Measurements from ENCODE around the gene USP13. TPM values are rescaled to one million over a fixed set of nuclear protein-coding genes. Genes with fewer than 3 reads are reported as not detected.
"Not testable (repeated sequence)": the region's sequence is repeated elsewhere in the genome, so short reads cannot be mapped to it uniquely, and the experiment has no call there.

USP13 gene
- total RNA-seq, 6 experiments from 2014 or later = 17.1 to 25.0 (median 21.5) TPM

DNA sequence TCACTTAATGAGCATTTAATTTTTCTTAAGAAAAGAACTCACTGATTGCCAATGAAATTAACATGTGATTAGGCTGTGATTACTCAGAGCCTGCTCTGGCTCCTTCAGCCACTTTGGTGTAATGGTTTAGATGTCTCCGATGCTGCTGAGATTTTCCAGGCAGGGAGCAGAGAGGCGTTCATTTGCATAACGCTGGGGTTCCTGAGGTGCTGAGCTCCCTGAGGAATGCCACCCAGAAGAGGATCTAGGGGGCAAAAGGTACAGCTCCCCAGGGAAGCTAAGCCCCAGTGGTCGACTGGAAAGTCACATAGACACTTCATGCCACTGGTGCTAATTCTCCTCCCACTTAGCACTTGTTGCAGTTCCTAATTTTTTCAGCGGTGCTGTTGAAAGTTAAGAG, 119.5 kb downstream of the USP13 start:
- H3K36me3 Mint-ChIP-seq (ENCODE audit: low read depth) = peaks cover 30% of the 10 kb centered on the region
- H3K4me1 Mint-ChIP-seq (ENCODE audit: low read depth) = peaks cover 13% of the 10 kb centered on the region
- TF ChIP-seq, protein P1, sequence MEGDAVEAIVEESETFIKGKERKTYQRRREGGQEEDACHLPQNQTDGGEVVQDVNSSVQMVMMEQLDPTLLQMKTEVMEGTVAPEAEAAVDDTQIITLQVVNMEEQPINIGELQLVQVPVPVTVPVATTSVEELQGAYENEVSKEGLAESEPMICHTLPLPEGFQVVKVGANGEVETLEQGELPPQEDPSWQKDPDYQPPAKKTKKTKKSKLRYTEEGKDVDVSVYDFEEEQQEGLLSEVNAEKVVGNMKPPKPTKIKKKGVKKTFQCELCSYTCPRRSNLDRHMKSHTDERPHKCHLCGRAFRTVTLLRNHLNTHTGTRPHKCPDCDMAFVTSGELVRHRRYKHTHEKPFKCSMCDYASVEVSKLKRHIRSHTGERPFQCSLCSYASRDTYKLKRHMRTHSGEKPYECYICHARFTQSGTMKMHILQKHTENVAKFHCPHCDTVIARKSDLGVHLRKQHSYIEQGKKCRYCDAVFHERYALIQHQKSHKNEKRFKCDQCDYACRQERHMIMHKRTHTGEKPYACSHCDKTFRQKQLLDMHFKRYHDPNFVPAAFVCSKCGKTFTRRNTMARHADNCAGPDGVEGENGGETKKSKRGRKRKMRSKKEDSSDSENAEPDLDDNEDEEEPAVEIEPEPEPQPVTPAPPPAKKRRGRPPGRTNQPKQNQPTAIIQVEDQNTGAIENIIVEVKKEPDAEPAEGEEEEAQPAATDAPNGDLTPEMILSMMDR (IDR thresholded peaks at IDR 0.05) = no peak
- H3K27me3 Mint-ChIP-seq (ENCODE audit: insufficient read depth) = no peaks in the 10 kb centered on the region; the same call in 1 of the 2 replicates
- no peak for DNase-seq
- H3K9me3 Mint-ChIP-seq = peaks cover 9% of the 10 kb centered on the region; the same call in 1 of the 2 replicates
- no peak overlapping the region for H3K4me3 Mint-ChIP-seq
- no peak overlapping the region for H3K27ac Mint-ChIP-seq

DNA sequence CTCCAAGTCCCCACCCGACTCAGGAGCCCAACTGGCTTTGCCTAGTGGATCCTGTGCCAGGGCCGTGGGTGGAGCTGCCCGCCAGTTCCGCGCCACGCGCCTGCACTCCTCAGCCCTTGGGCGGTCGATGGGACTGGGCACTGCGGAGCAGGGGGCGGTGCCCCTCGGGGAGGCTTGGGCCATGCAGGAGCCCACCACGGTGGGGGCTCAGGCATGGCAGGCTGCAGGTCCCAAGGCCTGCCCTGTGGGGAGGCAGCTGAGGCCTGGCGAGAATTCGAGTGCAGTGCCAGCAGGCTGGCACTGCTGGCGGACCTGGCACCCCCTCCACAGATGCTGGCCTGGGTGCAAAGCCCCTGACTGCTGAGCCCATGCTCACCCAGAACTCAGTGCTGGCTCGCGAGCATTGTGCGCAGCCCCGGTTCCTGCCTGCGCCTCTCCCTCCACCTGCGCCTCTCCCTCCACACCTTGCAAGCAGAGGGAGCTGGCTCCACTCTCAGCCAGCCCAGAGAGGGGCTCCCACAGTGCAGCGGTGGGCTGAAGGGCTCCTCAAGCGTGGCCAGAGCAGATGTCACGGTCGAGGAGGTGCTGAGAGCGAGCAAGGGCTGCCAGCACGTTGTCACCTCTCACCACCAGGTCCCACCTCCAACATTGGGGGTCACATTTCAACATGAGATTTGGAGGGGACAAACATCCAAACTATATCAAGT, 122.7 kb downstream of the USP13 start:
- TF ChIP-seq, protein P1 (IDR thresholded peaks at IDR 0.05) = no peak
- peaks cover 43% of the 10 kb centered on the region for H3K36me3 Mint-ChIP-seq (ENCODE audit: low read depth)
- H3K27me3 Mint-ChIP-seq (ENCODE audit: insufficient read depth) = no peaks in the 10 kb centered on the region; the same call in 1 of the 2 replicates
- H3K27ac Mint-ChIP-seq = no peak overlapping the region
- no peak overlapping the region for H3K4me3 Mint-ChIP-seq
- no peak for DNase-seq
- H3K4me1 Mint-ChIP-seq (ENCODE audit: low read depth) = no peaks in the 10 kb centered on the region
- peaks cover 9% of the 10 kb centered on the region; the same call in 1 of the 2 replicates for H3K9me3 Mint-ChIP-seq

DNA sequence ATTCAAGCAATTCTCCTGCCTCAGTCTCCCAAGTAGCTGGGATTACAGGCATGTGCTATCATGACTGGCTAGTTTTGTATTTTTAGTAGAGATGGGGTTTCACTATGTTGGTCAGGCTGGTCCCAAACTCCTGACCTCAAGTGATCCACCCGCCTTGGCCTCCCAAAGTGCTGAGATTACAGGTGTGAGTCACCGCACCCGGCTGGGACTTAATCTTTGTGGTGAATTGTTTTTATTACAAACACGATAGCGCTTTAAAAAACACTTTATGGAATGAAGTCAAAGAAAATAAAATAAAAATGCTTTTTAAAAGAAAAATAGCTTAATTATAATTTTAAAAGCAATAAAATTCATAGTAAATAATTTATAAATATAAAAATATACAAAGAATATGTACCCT, 130.0 kb downstream of the USP13 start:
- not testable (repeated sequence) for H3K27ac Mint-ChIP-seq; H3K4me3 Mint-ChIP-seq; H3K9me3 Mint-ChIP-seq; H3K27me3 Mint-ChIP-seq (ENCODE audit: insufficient read depth); DNase-seq; H3K4me1 Mint-ChIP-seq (ENCODE audit: low read depth)
- H3K36me3 Mint-ChIP-seq (ENCODE audit: low read depth) = peaks cover 32% of the 10 kb centered on the region

DNA sequence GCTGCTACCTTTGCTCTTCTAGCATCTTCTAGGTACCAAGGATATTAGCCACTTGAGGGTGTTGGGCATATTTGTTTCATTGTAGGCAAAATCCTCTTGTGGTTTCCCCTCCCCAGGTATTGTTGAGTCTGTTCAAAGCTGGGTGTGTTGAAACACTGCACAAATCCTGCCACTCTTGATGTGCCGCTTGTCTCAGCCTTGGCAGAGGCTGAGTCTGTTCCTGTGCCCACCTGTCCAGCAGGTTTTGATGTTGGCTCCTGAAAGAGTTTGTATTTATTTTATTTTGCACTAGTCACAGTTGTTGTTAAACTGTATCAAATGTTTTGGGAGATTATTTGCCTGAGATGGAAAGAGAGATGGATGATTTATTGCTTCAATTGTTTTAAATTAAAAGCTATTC, 136.2 kb downstream of the USP13 start:
- Mint-ChIP-seq H3K27me3 (ENCODE audit: insufficient read depth) (no peaks in the 10 kb centered on the region; the same call in 1 of the 2 replicates), H3K4me1 (ENCODE audit: low read depth) (no peaks in the 10 kb centered on the region), H3K4me3 (no peak overlapping the region), H3K36me3 (ENCODE audit: low read depth) (peaks cover 15% of the 10 kb centered on the region), H3K27ac (no peak overlapping the region), H3K9me3 (no peaks in the 10 kb centered on the region)
- no peak for DNase-seq
- TF ChIP-seq, protein P1 (IDR thresholded peaks at IDR 0.05) = no peak

DNA sequence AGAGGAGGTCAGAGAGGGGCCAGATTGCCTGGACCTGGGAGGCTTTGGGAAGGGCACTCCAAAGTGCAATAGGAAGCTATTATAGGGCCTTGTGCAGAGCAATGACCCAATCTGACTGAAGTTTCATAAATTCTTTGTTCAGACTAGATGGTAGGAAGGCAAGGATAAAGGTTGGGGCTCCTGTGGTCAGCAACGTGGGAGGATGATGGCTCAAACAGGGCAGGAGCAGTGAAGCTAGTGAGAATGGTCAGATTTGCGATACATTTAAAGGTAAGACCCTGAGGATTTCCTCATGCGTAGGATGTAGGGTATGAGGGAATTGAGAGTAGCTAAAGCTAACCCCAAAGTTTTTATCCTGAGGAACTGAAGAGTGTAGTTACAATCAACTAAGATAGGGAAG, 139.0 kb downstream of the USP13 start:
- H3K36me3 Mint-ChIP-seq (ENCODE audit: low read depth) = peaks cover 10% of the 10 kb centered on the region; the same call in 1 of the 2 replicates
- no peak overlapping the region for H3K4me3 Mint-ChIP-seq
- no peaks in the 10 kb centered on the region for H3K9me3 Mint-ChIP-seq
- DNase-seq = no peak
- no peak overlapping the region for H3K27ac Mint-ChIP-seq
- H3K27me3 Mint-ChIP-seq (ENCODE audit: insufficient read depth) = no peaks in the 10 kb centered on the region; the same call in 1 of the 2 replicates
- TF ChIP-seq, protein P1 (IDR thresholded peaks at IDR 0.05) = no peak
- H3K4me1 Mint-ChIP-seq (ENCODE audit: low read depth) = no peaks in the 10 kb centered on the region

DNA sequence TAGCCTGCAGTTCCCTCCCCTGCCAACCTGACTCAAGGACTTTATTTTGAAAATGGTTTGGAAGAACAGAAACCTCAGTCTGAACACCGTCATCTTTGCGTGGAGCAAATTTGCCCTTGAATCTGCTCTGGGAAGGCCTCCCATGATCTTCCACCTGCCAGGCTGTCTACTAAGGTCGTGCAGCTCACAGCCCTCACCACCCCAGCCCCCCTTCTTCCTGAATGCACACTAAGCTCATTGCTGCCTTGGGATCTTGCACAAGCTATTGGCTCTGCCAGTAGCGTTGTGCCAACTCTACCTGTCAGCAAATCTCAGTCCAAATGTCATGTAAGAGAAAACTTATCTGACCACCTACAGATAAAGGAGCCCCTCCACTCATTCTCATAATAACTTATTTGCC, 141.5 kb downstream of the USP13 start:
- DNase-seq = no peak

More for the DNA sequence above, 141.5 kb downstream of the USP13 start:
- no peaks in the 10 kb centered on the region; the same call in 1 of the 2 replicates for H3K27me3 Mint-ChIP-seq (ENCODE audit: insufficient read depth)
- no peak overlapping the region for H3K27ac Mint-ChIP-seq
- no peak overlapping the region for H3K4me3 Mint-ChIP-seq
- TF ChIP-seq, protein P1 (IDR thresholded peaks at IDR 0.05) = no peak
- H3K9me3 Mint-ChIP-seq = no peaks in the 10 kb centered on the region
- H3K4me1 Mint-ChIP-seq (ENCODE audit: low read depth) = no peaks in the 10 kb centered on the region
- H3K36me3 Mint-ChIP-seq (ENCODE audit: low read depth) = peaks cover 5% of the 10 kb centered on the region; the same call in 1 of the 2 replicates
